ENCODE data around the gene ST3GAL4.

DNA sequence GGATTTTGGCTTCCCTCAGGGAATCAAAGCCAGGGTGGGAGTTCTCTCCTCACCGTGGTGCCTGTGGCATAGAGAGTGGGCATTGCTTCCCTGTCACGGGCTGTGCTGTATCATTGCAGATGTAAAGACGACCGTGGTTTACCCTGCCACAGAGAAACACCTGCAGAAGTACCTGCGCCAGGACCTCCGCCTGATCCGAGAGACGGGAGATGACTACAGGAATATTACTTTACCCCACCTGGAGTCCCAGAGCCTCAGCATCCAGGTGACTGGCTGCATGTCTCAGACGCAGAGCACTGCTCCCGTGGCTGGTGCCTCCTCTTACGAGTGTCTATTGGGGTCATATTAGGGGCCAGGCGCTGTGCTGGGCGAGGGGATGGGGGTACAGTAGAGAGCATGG, 24.2 kb upstream of the ST3GAL4 start:
- TF ChIP-seq, protein P1, sequence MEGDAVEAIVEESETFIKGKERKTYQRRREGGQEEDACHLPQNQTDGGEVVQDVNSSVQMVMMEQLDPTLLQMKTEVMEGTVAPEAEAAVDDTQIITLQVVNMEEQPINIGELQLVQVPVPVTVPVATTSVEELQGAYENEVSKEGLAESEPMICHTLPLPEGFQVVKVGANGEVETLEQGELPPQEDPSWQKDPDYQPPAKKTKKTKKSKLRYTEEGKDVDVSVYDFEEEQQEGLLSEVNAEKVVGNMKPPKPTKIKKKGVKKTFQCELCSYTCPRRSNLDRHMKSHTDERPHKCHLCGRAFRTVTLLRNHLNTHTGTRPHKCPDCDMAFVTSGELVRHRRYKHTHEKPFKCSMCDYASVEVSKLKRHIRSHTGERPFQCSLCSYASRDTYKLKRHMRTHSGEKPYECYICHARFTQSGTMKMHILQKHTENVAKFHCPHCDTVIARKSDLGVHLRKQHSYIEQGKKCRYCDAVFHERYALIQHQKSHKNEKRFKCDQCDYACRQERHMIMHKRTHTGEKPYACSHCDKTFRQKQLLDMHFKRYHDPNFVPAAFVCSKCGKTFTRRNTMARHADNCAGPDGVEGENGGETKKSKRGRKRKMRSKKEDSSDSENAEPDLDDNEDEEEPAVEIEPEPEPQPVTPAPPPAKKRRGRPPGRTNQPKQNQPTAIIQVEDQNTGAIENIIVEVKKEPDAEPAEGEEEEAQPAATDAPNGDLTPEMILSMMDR (IDR thresholded peaks at IDR 0.05) = no peak
- TF ChIP-seq POLR2AphosphoS5 (IDR thresholded peaks at IDR 0.05) = no peak
- TF ChIP-seq POLR2A (IDR thresholded peaks at IDR 0.05; ENCODE audit: low read depth) = no peak
- no peak for TF ChIP-seq EP300 (IDR thresholded peaks at IDR 0.05)
